ENCODE results near the gene BATF.

Gene BATF

DNA sequence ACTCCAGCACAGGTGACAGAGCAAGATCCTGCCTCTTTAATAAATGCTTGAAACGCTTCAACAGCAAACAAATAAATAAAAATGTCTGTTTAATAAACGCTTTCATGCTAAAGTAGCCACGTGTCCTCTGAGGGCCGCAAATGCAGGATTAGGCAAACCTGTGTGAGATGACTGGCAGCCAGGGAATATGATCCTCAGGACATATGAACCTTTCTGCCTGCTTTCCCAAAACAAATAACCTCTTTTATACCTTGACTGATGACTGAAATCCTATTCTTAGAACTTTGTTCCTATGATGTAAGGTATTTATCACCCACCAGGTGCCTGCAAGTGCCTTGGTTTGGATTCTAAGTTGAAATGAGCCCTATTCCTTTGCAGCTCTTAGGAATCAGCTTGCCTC lies 41.7 kb downstream of the BATF start:
- no peak for DNase-seq

- no peak for DNase-seq
Measured at GRCh38 chr14:75565056-75565455, 42.8 kb downstream of the BATF start.

DNA sequence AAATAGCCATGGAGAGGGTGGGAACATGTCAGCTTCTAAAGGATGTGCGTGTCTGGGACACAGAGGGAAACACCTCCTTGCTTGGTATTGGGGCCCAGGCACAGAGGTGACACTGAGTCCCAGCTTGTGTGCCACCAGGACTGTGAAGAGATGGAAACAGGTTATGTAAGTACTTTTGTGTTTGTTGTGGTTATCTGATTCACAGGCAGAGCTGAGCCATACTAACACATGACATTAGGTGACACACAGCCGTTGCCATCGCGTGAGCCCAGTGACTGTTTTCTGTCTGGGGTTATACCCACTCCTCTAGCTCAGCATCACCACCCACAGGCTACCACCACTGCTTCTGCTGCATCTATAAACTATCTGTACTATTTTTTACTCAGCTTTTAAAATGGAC lies 44.1 kb downstream of the BATF start:
- peak; percentile 89 for DNase-seq

DNA sequence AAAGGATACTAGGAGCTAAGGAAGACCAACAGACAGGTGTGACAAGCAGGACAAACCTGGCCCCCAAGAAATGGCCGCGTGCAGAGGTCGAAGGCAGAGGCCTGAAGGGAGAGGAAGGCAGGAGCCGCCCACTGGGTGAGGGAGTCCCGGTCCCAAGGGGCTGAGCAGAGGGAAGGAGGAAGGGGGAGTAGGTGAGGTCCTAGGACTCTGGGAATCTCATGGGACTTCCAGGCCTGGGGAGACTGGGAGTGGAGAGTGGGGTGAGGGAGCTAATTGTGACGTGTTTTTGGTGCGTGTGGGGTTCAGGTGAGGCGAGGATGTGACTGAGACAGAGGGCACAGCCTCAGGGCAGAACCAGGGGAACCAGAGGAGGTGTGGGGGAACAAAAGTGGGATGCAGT lies 44.5 kb downstream of the BATF start:
- DNase-seq: no peak

DNA sequence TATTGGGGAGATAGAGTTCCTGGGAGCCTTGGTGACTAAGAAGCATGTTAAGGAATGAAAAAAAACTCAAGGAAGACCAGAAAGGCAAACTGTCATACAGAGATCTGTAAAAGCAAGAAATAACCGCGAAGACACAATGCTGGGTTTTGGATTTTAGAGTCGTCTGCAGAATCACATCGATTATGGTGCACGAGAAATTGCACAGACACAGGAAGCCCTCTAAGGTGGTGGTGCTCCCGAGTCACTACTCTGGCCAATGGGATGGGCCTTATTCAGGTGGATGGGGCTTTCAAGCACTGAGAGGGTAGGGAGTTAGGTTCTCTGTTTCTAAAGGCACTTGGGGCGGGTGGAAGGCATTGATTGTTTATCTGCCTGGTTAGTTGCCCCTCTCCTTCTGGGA lies 45.9 kb downstream of the BATF start:
- DNase-seq: no peak

GRCh38 chr14:75568791-75569190 lies 46.5 kb downstream of the BATF start:
- DNase-seq: peak; percentile 66

- peak; percentile 61 for DNase-seq
Measured at GRCh38 chr14:75570797-75571196, 48.5 kb downstream of the BATF start.

DNA sequence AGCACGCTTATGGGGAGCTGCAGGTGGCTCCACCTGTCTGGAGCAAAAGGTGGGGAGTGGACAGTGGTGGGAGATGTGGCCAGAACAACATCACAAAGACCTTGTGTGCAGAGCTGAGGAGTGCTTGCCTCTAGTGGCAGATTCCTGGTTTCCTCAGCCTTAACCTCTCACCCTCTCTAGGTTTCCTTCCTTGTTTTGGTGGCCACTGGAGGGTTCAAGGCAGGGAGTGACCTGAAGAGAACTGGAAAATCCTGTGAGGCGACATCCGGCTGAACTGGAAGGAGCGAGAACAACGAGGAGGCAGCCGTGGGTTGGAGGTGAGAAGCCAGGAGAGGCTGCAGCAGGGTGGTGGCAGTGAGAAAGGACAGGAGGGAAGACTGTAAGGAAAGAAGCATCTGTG lies 49.8 kb downstream of the BATF start:
- no peak for DNase-seq

DNA sequence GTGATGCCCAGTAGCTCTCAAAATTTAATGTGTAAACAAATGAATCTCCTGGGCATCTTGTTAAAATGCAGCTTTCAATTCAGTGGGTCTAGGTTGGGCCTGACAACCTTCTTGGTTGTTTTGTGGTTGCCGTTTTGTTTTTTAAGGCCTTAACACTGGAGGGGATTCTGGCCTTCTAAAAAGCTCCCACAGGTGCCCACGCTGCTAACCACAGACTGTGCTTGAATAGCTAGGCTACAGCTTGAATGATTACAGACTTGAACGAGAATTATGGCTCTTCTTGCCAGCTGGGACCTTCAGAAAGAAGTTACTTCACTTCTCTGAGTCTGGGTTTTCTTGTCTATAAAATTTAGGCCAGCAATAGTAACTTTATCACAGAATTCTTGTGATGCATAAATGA lies 54.8 kb downstream of the BATF start:
- no peak for DNase-seq

DNA sequence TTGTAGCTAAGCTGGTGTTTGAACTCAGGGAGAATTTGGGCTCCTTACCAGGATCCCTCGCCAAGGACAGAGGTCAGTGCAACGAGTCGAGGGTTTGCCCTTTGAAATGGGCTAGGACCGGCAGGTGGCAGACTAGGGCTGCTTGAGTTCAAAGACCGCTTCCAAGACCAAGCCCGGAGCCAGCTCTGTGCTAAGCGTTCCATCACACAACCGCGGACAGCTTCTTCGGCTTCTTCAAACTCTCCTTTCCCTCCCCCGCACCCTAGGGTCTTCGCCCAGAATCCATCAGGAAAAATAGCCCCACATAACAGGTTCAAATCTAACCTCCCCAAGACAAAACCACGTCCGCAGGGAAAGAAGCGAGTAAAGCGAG lies 55.4 kb downstream of the BATF start:
- DNase-seq: peak; percentile 79

DNA sequence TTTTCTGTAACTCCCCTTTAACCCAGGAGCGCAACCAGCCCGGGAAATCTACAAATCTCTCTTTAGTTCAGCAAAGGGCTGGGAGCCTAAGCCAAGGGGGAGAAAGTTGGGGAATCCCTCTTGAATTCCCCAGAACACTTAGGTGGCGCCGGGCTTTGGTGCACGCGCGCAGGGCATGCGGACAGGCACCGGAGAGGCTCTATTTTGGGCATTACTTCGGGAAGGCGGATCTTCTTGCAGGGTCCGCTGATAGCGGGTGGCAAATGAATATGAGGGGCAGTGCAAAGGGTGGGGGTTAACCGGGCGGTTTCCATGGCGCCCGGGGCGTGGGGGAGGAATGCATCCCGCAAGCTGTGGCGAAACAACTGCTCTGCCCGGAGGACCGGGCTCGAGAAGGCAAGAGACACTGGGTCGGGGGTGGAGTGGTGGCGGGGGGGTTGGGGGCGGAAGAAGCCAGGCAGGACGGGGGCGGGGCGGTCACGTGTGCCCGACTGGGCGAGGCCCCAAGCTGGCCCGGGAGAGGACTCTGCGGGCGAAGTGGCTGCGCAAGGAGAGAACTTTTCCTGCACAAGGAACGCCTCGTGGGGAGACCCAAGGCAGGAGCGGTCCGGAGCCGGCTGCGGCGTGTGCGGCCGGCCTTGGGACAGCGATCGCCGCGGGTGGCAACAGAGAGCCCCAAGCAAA lies 56.0 kb downstream of the BATF start, which contains the start of gene FLVCR2:
Gene FLVCR2 (plus strand): TSS at position 519 of the 684 bp plus-strand sequence. CDS start 353 bp downstream, outside the sequence.
- DNase-seq: peak; percentile 74

- no peak for DNase-seq
Measured at GRCh38 chr14:75578786-75579337, 56.6 kb downstream of the BATF start.

- DNase-seq: no peak
Measured at GRCh38 chr14:75579338-75579864, 57.1 kb downstream of the BATF start.

GRCh38 chr14:75579882-75580281 lies 57.6 kb downstream of the BATF start:
- no peak for DNase-seq

GRCh38 chr14:75587388-75587787 lies 65.1 kb downstream of the BATF start:
- DNase-seq: no peak

- DNase-seq: no peak
Measured at GRCh38 chr14:75589931-75590330, 67.7 kb downstream of the BATF start.

- DNase-seq: no peak
Measured at GRCh38 chr14:75591331-75591946, 69.2 kb downstream of the BATF start.

DNA sequence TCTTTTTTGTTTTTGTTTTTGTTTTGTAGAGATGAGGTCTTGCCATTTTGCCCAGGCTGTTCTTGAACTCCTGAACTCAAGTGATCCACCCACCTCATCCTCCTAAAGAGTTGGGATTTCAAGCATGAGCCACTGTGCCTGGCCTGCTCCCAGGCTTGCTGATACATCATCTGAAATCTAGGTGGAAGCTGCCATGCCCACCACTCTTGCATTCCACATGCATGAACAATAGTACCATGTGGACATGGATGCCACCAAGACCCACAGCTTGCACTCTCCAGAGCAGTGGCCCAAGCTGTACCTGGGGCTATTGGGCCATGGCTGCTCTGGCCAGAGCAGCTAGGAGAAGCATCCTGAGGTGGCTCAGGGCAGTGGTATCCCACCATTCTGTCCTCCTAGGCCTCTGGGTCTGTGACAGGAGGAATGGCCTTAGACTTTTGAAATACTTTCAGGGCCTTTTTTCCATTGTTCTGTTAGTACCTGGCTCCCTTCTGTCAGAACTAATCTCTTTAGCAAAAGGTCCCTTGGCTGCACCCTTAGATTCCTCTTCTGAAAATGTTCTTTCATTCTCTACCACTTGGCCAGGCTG lies 69.8 kb downstream of the BATF start:
- no peak for DNase-seq

DNA sequence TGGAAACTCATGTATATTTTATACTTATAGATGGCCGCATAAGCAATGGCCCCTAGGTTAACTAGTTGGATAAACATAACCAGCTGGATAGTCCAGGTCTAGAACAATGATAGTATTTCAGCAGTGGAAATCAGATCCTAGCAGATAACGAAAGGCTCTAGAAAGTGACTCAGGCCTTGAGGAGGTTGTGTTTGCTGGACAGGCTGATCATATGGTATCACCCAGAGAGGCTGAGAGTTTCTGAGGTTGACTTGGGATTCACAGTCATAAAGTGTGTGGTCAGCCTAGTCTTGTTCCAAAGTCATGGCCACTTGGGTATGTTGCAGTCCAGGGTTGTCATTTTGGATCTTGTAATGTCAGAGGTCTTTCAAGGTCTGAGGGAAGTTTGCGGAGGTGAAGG lies 73.0 kb downstream of the BATF start:
- no peak for DNase-seq

Data from activated naive CD4-positive, alpha-beta T cell treated with Interleukin-2 at 50 U/mL for 16 hours (primary cell).